Activated CD4-positive, CD25-positive, alpha-beta regulatory T cell treated with anti-CD3 and anti-CD28 coated beads, Interleukin-2, amount 50 U/mL, for 16 hours (primary cell): Measurements from ENCODE around the gene TMEM184A.

ENCODE experiments used
- DNase-seq: peaks from one replicate; pipeline ENCODE4 v3.0.0-alpha.2; 2020; ENCODE audit warnings: low read depth, low spot score

TMEM184A gene

GRCh38 chr7:1567896-1568510 is 12.0 kb upstream of the TMEM184A start:
- DNase-seq = no peak

DNA sequence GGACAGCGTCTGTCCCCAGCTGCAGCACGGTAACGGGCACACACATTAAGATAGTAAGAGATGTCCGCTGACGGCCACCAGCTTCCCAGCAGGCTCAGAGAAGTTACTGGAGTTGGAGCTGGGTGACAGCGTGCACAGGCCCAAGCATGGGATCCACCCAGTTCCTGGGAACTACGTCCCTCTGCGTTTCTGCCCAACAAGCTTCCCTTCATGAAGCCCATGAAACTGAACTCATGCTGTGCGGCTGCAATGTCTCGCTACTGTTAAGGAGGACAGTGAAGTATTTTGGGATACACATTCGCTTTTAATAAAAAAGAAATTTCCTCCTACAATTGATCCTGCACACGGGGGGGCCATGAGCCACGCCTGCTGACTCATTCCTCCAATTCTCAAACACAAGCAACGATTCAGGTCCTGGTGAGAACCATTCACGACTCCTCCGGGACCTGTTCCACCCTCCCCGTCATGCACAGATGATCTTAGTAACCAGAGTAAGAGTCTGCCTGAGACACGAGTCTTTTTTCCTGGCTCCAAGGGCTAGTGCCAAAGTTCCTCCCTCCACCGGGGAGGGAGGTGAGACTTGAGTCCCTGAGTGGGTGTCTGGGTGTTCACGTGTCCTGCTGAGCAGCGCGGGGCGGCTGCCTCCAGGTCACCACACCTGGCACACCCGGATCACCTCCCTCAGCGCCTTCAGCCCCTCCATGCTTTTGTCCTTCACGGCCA is 11.2 kb upstream of the TMEM184A start:
- no peak for DNase-seq

- no peak for DNase-seq
Measured at GRCh38 chr7:1566687-1567048, 10.7 kb upstream of the TMEM184A start.

- DNase-seq = no peak
Measured at GRCh38 chr7:1564603-1565022, 8.6 kb upstream of the TMEM184A start.

DNA sequence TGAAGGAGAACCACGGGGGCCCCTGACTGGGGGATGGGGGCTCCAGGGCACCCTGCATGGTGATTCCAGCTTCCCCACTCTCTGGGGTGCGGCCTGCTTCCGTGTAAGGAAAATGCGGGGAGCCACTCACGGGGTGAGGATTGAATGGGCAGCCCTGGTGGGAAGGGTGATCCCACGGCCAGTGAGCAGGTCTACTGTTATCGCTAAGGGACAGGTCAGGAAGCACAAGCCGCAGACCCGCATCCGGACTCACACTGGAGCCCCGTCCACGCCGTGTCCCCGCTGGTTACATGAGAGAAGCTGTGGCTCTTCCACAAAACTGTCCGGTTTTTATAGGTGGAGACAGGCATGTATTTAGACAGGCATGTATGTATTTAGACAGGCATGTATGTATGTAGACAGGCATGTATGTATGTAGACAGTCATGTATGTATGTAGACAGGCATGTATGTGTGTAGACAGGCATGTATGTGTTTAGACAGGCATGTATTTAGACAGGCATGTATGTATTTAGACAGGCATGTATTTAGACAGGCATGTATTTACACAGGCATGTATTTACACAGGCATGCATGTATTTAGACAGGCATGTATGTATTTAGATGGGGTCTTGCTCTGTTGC is 8.1 kb upstream of the TMEM184A start:
- no peak for DNase-seq

DNA sequence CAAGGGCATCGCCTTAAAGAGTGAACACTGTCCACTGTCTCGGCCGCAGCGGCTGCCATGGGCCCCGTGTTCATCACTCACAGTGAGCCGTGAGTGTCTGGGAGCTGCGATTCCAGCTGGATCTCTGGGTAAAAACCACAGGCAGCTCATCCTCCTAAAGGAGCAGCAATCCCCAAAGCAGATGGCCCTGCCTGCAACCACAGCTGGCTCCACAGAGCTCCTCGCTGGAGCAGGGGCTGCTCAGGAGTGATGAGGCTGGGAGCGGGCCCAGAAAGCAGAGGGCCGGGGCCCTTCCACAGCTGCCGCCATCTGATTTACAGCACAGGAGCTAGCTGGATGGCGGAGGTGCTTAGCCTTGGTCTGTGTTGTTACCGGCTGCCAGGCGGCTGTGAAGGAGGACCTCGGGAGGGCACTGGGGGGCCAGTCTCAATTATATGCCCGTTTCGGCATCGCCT is 6.6 kb upstream of the TMEM184A start:
- no peak for DNase-seq

DNA sequence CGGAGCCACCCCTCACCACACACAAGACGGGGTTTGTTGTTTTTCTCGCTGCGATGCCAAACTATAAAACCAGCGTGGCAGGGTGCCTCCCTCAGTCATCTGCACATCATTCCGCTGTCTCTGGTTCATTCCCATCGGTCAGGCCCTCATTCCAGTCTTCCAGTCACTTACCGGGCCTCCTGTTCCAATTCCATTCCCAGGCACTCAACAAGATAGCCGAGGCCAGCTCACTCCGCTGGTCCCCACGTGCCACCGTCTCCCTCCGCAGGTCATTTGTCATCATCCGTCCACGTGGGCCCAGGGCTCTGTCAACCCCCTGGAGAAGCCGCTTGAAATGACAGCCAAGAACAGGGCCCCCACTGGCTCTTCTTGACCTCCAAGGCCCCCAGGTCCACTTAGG is 6.1 kb upstream of the TMEM184A start:
- no peak for DNase-seq

GRCh38 chr7:1561036-1561940 is 5.3 kb upstream of the TMEM184A start:
- no peak for DNase-seq

DNA sequence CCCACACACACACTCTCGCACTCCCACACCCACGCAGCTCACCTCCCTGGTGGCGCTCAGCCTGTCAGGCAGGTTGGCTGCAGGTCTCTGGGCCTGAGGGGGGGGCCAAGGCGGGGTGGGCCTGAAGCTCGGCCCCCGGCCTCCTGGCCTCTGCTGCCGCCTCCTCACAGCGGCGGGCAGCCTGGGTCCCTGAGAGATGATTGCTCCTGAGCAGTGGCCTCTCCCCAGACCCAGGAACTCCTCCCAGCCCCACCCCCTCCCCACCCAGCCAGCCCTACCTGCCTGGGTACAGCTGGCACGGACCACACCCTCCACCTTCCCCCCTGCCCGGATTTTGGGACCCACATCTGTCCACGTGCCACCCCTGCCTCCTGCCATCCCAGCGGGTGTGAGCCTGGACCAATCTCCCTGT is 4.6 kb upstream of the TMEM184A start:
- no peak for DNase-seq

DNA sequence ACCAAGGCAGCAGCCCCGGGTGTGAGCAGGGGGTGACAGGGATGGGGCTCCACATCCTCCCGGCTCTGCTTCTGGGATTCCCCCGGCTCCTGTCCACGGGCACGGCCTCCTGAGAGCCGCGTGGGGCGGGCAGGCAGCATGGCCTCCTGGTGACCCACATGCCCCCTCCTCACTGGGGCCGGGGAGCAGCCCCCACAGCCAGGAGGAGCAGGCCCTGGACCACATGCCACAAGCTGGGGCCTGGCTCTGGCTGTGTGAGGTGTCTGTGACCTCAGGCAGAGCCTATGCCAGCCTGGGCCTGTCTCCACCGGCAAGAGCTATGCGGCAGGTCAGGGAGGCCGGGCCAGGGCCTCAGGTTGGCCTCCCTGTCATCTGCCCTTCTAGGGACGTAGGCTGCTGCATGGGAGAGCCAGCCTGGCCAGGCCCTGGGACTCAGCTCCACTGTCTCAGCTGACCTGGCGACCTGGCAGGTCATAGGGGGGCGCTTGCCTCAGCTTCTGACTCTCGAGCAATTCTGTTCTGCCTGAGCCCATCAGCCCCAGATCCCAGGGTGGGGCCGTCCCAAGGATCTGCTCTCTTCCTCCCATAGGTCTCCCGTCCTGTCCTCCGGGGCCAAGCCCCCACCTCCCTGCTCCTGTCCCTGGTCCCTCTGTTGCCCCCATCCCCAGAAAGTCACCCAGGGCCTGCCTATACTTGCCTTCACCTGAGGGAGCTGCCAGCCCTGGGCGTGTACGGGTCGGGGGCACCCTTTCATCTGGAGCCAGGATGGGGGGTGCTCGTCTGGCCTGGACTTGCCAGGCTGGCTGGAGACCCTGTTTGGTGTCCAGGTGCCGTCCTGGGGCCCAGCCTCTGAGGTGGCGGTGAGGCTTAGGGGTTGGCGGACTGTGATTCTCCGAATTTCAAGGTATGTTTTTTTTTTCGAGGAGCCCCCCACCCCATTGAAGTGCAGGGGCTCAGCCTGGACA is 3.9 kb upstream of the TMEM184A start:
- no peak for DNase-seq

DNA sequence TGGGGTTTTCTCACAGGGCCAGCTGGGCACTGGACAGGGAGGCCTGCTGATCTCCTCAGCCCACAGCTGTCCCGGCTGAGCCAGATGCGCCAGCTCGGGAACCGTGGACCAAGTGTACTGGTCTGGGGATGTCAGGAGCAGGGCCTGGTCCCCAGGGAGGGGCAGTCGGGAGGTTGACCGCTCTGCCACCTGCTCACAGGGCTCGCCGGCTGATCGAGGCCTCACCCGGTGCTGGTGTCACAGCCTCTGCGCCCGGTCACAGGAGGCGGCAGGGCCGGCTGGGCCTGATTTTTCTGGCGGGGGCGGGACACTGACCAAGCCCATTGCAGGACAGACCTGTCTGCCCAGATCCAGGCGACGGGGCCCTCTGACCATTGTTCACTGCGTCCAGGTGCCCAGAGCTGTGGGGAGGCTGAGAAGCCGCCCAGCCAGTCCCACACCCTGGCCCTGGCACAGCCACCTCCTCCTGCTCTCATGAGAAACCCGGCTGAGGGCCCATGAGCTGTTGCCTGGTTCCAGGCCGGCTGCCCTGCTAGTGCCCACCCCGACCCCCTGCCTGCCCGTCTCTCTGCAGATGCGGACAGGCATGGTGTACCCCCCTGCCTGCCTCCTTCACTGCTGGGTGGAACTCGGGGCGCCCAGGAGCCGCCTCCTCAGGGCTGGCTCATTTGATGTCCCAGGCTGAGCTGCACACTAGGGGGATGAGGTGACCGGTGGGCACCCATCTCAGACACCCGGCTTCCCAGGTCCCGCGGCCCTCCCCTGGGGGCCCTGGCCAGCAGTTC is 3.0 kb upstream of the TMEM184A start:
- no peak for DNase-seq

DNA sequence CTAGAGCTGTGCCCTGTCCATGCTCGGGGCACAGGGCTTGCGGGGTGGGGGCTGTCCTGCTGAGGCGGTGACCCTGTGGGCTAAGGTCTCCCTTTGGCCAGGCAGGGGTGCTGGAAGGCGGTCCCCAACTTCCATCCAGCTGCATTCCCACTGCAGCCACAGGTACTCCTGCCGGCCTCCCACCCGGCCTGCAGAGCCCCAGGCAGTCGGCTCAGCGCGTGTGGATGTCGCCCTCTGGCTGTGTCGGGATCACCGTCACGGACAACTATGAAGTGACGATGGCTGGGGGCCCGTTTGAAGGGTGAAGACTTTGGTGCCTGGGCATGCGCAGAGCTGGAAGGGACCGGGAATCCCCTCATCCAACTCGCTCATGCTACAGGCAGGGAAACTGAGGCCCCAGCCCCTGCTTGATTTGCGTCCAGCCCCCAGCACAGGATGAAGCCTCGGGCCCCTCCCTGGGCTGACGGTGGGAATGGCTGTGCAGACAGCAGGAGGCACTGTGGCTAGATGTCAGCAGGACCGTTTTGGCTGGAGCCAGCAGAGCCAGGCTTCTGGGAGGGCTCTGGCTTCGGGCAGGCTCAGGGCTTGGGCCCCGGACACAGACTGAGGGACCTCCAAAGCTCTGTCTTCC is 2.3 kb upstream of the TMEM184A start:
- DNase-seq = no peak

GRCh38 chr7:1557771-1558170 is 1.8 kb upstream of the TMEM184A start:
- DNase-seq = no peak

GRCh38 chr7:1557006-1557405 is 1.0 kb upstream of the TMEM184A start:
- no peak for DNase-seq

- DNase-seq = no peak
Measured at GRCh38 chr7:1555046-1555812, 776 bp downstream of the TMEM184A start.

DNA sequence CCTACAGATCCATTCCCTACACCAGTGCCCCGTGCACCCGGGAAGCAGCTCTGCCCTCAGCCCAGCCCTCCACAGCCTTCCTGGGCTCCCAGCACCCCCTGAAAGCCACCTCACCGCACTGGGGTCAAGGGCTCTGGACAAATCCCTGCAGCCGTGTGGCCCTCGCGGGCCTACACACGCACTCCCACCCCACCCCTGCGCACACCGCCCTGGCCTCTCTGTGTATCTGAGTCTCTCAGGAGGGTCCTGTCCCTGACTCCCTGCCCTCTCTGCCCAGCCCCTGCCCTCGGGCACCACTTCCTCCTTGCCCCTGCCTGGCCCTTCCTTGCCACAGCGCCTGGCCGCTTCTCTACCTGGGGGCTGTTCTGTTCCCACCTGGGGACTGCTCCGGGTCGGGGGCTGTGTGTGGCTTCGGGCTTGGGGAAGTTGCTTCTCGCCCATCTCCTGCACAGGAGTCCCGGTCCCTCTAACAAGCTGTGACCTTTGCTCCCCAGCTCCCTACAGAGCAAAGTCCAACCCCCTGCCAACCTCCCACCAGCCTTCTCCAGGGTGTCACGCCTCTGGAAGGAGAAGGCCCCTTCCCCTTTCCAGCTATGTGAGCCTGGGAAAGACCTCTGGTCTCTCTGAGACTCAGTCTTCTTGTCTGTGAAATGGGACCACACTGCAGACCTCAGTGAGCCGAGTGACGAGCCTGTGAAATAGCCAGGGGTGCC is 1.5 kb downstream of the TMEM184A start:
- no peak for DNase-seq

GRCh38 chr7:1553512-1554210 is 2.3 kb downstream of the TMEM184A start:
- no peak for DNase-seq

- no peak for DNase-seq
Measured at GRCh38 chr7:1552200-1552599, 3.8 kb downstream of the TMEM184A start.
